GM23338 (cell line): ENCODE results near the gene NANS. TPM values are rescaled to one million over a fixed set of nuclear protein-coding genes. Genes with fewer than 3 reads are reported as not detected.

Source experiments
- ATAC-seq: fragments of 200-7000 bp; cut with Tn5 transposase; 3 replicates; pipeline ENCODE4 v1.9.1; 2020
- DNase-seq: peaks from one replicate; pipeline ENCODE4 v3.0.0-alpha.2; 2015; ENCODE audit warnings: low spot score
- H2AFZ ChIP-seq: fragments of 200-600 bp; sonication (generic); 2 replicates; pipeline ENCODE4 v1.8.0; 2016; ENCODE audit warnings: antibody characterized with exemption, mild to moderate bottlenecking, moderate library complexity
- H3F3A ChIP-seq: fragments of 200-600 bp; sonication (generic); replicated peaks from 2 replicates; pipeline ENCODE4 v1.8.0; 2017; ENCODE audit warnings: antibody characterized with exemption, mixed run types, low read depth
- H3K27ac ChIP-seq: fragments of 200-600 bp; sonication (generic); 2 replicates; pipeline ENCODE4 v1.6.1; 2016; ENCODE audit warnings: low read depth
- H3K27me3 ChIP-seq: fragments of 200-600 bp; sonication (generic); 2 replicates; pipeline ENCODE4 v1.8.0; 2016; ENCODE audit warnings: mild to moderate bottlenecking, mixed run types, moderate library complexity; ENCODE audit not compliant: insufficient read depth
- H3K36me3 ChIP-seq: fragments of 200-600 bp; sonication (generic); 2 replicates; pipeline ENCODE4 v1.8.0; 2016; ENCODE audit warnings: mild to moderate bottlenecking; ENCODE audit not compliant: insufficient read depth
- H3K4me1 ChIP-seq: fragments of 200-600 bp; sonication (generic); 2 replicates; pipeline ENCODE4 v1.8.0; 2016; ENCODE audit warnings: mild to moderate bottlenecking, moderate library complexity; ENCODE audit not compliant: insufficient read depth
- H3K4me2 ChIP-seq: fragments of 200-600 bp; sonication (generic); 2 replicates; pipeline ENCODE4 v1.7.1; 2017; ENCODE audit warnings: mixed run types
- H3K4me3 ChIP-seq: fragments of 200-600 bp; sonication (generic); 2 replicates; pipeline ENCODE4 v1.6.1; 2016; ENCODE audit warnings: mixed run types
- H3K79me2 ChIP-seq: fragments of 200-600 bp; sonication (generic); replicated peaks from 2 replicates; pipeline ENCODE4 v1.8.0; 2017; ENCODE audit warnings: mild to moderate bottlenecking; ENCODE audit not compliant: insufficient read depth
- H3K9me2 ChIP-seq: fragments of 200-600 bp; sonication (generic); 2 replicates; pipeline ENCODE4 v1.8.0; 2017; ENCODE audit not compliant: insufficient read depth
- H4K20me1 ChIP-seq: fragments of 200-600 bp; sonication (generic); replicated peaks from 2 replicates; pipeline ENCODE4 v1.8.0; 2017; ENCODE audit warnings: mild to moderate bottlenecking; ENCODE audit not compliant: insufficient read depth
- H3K27ac Mint-ChIP-seq: 2 replicates; pipeline ENCODE4 v1.8.0; 2020; ENCODE audit warnings: inconsistent platforms, mild to moderate bottlenecking, moderate library complexity, mixed read lengths
- H3K27me3 Mint-ChIP-seq: 3 replicates; pipeline ENCODE4 v1.8.0; 2022; ENCODE audit warnings: low read depth, mild to moderate bottlenecking, moderate library complexity, mixed read lengths, inconsistent platforms; ENCODE audit not compliant: insufficient read depth, poor library complexity
- H3K36me3 Mint-ChIP-seq: 3 replicates; pipeline ENCODE4 v1.8.0; 2021; ENCODE audit warnings: low read depth, mild to moderate bottlenecking, inconsistent platforms, moderate library complexity, mixed read lengths
- H3K4me1 Mint-ChIP-seq: 3 replicates; pipeline ENCODE4 v1.8.0; 2020; ENCODE audit warnings: mild to moderate bottlenecking, inconsistent platforms, mixed read lengths
- H3K4me3 Mint-ChIP-seq: 3 replicates; pipeline ENCODE4 v1.8.0; 2021; ENCODE audit warnings: moderate library complexity, mild to moderate bottlenecking, inconsistent platforms, mixed read lengths
- H3K9me3 Mint-ChIP-seq: 3 replicates; pipeline ENCODE4 v1.8.0; 2020; ENCODE audit warnings: moderate library complexity, mild to moderate bottlenecking, inconsistent platforms, mixed read lengths
- CREB1 ChIP-seq: fragments of 250-450 bp; sonication (Bioruptor Pico); IDR thresholded peaks from 2 replicates; pipeline ENCODE4 v1.5.0; 2020; ENCODE audit warnings: low read depth, mild to moderate bottlenecking, moderate library complexity
- CTCF ChIP-seq, 2 experiments: fragments of 200-600 bp in 1 of 2; sonication (generic) in 1 of 2; conservative IDR thresholded peaks; 2 replicates each; pipeline versions ENCODE4 v1.5.1 to v1.6.1; 2016 to 2017; ENCODE audit warnings: antibody characterized with exemption in 2 of 2, low read depth in 2 of 2, mild to moderate bottlenecking in 2 of 2, moderate library complexity in 1 of 2
- ETS1 ChIP-seq: IDR thresholded peaks from 2 replicates; pipeline ENCODE4 v1.6.1; 2016; ENCODE audit warnings: antibody characterized with exemption
- EZH2 ChIP-seq: fragments of 200-600 bp; sonication (generic); IDR thresholded peaks from one replicate; pipeline ENCODE4 v1.8.0; 2017; ENCODE audit warnings: antibody characterized with exemption, mild to moderate bottlenecking, low read depth; ENCODE audit not compliant: unreplicated experiment
- EZH2phosphoT487 ChIP-seq: fragments of 200-600 bp; sonication (generic); IDR thresholded peaks from one replicate; pipeline ENCODE4 v1.8.1; 2018; ENCODE audit warnings: antibody characterized with exemption; ENCODE audit not compliant: unreplicated experiment
- JUNB ChIP-seq: IDR thresholded peaks from one replicate; pipeline ENCODE4 v1.6.1; 2016; ENCODE audit warnings: antibody characterized with exemption; ENCODE audit not compliant: unreplicated experiment
- NANOG ChIP-seq: IDR thresholded peaks from 2 replicates; pipeline ENCODE4 v1.6.1; 2016; ENCODE audit warnings: antibody characterized with exemption, borderline replicate concordance
- POLR2AphosphoS5 ChIP-seq: IDR thresholded peaks from 2 replicates; pipeline ENCODE4 v1.6.1; 2016; ENCODE audit warnings: antibody characterized with exemption, low read depth
- STAT1 ChIP-seq: IDR thresholded peaks from one replicate; pipeline ENCODE4 v1.6.1; 2016; ENCODE audit warnings: antibody characterized with exemption; ENCODE audit not compliant: unreplicated experiment
- ZNF114 ChIP-seq: fragments of 250-450 bp; sonication (Bioruptor Pico); IDR thresholded peaks from 2 replicates; pipeline ENCODE4 v1.5.0; 2020; ENCODE audit warnings: mild to moderate bottlenecking, moderate library complexity
- ZNF331 ChIP-seq: fragments of 250-450 bp; sonication (Bioruptor Pico); IDR thresholded peaks from 2 replicates; pipeline ENCODE4 v1.5.0; 2020; ENCODE audit warnings: low read depth, mild to moderate bottlenecking, moderate library complexity
- ZNF462 ChIP-seq: fragments of 250-450 bp; sonication (Bioruptor Pico); IDR thresholded peaks from 2 replicates; pipeline ENCODE4 v1.5.0; 2020; ENCODE audit warnings: mild to moderate bottlenecking, moderate library complexity
- polyA plus RNA-seq: library from polyadenylated mRNA; unstranded; fragments of >200 nt; fragmentation: Nextera tagmentation; extraction: Ambion mirVana; gene quantifications from 2 replicates; pipeline ENCODE4 v1.2.1, GENCODE V29; 2016
- total RNA-seq: library from RNA; depleted of rRNA; stranded (reverse); fragments of >200 nt; shearing (Covaris generic); gene quantifications from 2 replicates; pipeline ENCODE4 v1.2.3, GENCODE V29; 2014
- TF ChIP-seq, protein P1 (sequence below): IDR thresholded peaks from one replicate; pipeline ENCODE4 v1.6.1; 2018; ENCODE audit warnings: antibody characterized with exemption; ENCODE audit not compliant: unreplicated experiment

Gene NANS
- total and polyA plus RNA-seq, 2 experiments from 2014 or later: 67.3 to 77.4 TPM

DNA sequence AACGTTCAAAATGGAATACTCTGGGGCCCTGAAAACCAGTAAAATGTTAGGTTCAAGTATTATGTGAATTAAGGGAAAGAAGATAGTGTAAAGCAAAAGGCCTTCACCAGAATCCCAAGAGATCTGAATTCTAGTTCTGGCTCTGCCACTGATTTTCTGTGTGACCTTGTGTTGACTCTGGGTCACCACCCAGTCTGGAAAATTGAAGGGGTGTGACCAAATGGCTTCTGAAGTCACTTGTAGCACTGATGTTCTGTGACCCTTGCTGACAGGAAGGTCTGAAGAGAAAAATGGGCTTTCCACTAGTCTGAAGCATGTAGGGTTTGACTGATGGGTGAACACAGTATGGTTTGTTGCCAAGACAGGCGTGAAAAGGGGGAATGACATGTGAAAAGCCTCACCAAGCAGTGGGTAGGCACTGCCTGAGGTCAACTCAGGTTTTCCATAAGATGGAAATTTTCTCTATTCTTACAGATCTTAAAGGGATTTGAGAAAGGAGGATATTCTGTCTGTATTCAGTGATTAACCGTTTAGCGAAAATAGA lies 40.3 kb upstream of the NANS start:
- Histone ChIP-seq H3K4me3 (no peak overlapping the region), H3K27ac (no peak overlapping the region), H3K27me3 (no peaks in the 10 kb centered on the region), H4K20me1 (peaks cover 13% of the 10 kb centered on the region; the same call in 1 of the 2 replicates), H3K79me2 (no peaks in the 10 kb centered on the region), H3K4me1 (no peaks in the 10 kb centered on the region), H3F3A (no peaks in the 10 kb centered on the region), H3K4me2 (no peak overlapping the region), H3K9me2 (no peaks in the 10 kb centered on the region), H2AFZ (no peak overlapping the region), H3K36me3 (peaks cover 38% of the 10 kb centered on the region)
- H3K4me1 Mint-ChIP-seq: no peaks in the 10 kb centered on the region
- H3K27me3 Mint-ChIP-seq: no peaks in the 10 kb centered on the region
- DNase-seq: no peak
- peaks cover 59% of the 10 kb centered on the region for H3K36me3 Mint-ChIP-seq
- no peak for ATAC-seq
- H3K4me3 Mint-ChIP-seq: no peak overlapping the region
- no peak overlapping the region for H3K27ac Mint-ChIP-seq
- no peaks in the 10 kb centered on the region for H3K9me3 Mint-ChIP-seq
- no peak for TF ChIP-seq EZH2
- TF ChIP-seq ZNF331 (CRISPR knock-in tag): no peak
- no peak for TF ChIP-seq JUNB
- TF ChIP-seq POLR2AphosphoS5: no peak
- TF ChIP-seq ETS1: no peak
- no peak for TF ChIP-seq ZNF462 (CRISPR knock-in tag)
- no peak for TF ChIP-seq CTCF (conservative IDR thresholded peaks at IDR 0.05; ENCODE audit: low read depth in 2 of 2)
- no peak for TF ChIP-seq ZNF114 (CRISPR knock-in tag)
- no peak for TF ChIP-seq CREB1 (CRISPR knock-in tag)
- TF ChIP-seq STAT1: no peak
- TF ChIP-seq, protein P1, sequence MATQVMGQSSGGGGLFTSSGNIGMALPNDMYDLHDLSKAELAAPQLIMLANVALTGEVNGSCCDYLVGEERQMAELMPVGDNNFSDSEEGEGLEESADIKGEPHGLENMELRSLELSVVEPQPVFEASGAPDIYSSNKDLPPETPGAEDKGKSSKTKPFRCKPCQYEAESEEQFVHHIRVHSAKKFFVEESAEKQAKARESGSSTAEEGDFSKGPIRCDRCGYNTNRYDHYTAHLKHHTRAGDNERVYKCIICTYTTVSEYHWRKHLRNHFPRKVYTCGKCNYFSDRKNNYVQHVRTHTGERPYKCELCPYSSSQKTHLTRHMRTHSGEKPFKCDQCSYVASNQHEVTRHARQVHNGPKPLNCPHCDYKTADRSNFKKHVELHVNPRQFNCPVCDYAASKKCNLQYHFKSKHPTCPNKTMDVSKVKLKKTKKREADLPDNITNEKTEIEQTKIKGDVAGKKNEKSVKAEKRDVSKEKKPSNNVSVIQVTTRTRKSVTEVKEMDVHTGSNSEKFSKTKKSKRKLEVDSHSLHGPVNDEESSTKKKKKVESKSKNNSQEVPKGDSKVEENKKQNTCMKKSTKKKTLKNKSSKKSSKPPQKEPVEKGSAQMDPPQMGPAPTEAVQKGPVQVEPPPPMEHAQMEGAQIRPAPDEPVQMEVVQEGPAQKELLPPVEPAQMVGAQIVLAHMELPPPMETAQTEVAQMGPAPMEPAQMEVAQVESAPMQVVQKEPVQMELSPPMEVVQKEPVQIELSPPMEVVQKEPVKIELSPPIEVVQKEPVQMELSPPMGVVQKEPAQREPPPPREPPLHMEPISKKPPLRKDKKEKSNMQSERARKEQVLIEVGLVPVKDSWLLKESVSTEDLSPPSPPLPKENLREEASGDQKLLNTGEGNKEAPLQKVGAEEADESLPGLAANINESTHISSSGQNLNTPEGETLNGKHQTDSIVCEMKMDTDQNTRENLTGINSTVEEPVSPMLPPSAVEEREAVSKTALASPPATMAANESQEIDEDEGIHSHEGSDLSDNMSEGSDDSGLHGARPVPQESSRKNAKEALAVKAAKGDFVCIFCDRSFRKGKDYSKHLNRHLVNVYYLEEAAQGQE: no peak
- TF ChIP-seq EZH2phosphoT487: no peak
- TF ChIP-seq NANOG: no peak
